CD4-positive, alpha-beta T cell treated with Interleukin-4 for 4 hours (primary cell): ENCODE measurements around the gene CSH1.
"Not testable (repeated sequence)": the region's sequence is repeated elsewhere in the genome, so short reads cannot be mapped to it uniquely, and the experiment has no call there.

Experiments
- DNase-seq: peaks from one replicate; pipeline ENCODE4 v3.0.0-alpha.2; 2020

Gene CSH1

GRCh38 chr17:63898899-63899798 is 2.8 kb upstream of the CSH1 start:
- peak; percentile 71 for DNase-seq

GRCh38 chr17:63894821-63895220 is 1.6 kb downstream of the CSH1 start:
- DNase-seq = not testable (repeated sequence)

GRCh38 chr17:63894021-63894420 is 2.4 kb downstream of the CSH1 start:
- not testable (repeated sequence) for DNase-seq

- not testable (repeated sequence) for DNase-seq
Observed at GRCh38 chr17:63892316-63893037, 3.9 kb downstream of the CSH1 start.

- peak; percentile 43 for DNase-seq
Observed at GRCh38 chr17:63889026-63889848, 7.1 kb downstream of the CSH1 start.

GRCh38 chr17:63885119-63885518 is 11.3 kb downstream of the CSH1 start:
- not testable (repeated sequence) for DNase-seq

GRCh38 chr17:63882626-63883126 is 13.7 kb downstream of the CSH1 start:
- DNase-seq = not testable (repeated sequence)

GRCh38 chr17:63881935-63882601 is 14.3 kb downstream of the CSH1 start, which contains the start of gene GH2:
Gene GH2 (minus strand): TSS chr17:63881944. CDS start chr17:63881801, 143 bp downstream.
- DNase-seq = peak; percentile 51

- DNase-seq = not testable (repeated sequence)
Observed at GRCh38 chr17:63881337-63881736, 15.0 kb downstream of the CSH1 start.

- no peak for DNase-seq
Observed at GRCh38 chr17:63880706-63881105, 15.7 kb downstream of the CSH1 start.

GRCh38 chr17:63878413-63878812 is 18.0 kb downstream of the CSH1 start:
- DNase-seq = not testable (repeated sequence)

- not testable (repeated sequence) for DNase-seq
Observed at GRCh38 chr17:63874693-63875092, 21.7 kb downstream of the CSH1 start.

- not testable (repeated sequence) for DNase-seq
Observed at GRCh38 chr17:63874061-63874626, 22.2 kb downstream of the CSH1 start.

- not testable (repeated sequence) for DNase-seq
Observed at GRCh38 chr17:63873577-63873976, 22.8 kb downstream of the CSH1 start, which contains the start of gene CSH2. Gene CSH2 (minus strand): TSS chr17:63873677. CDS start chr17:63873614, 63 bp downstream.

GRCh38 chr17:63871646-63872365 is 24.6 kb downstream of the CSH1 start:
- DNase-seq = not testable (repeated sequence)

- DNase-seq = not testable (repeated sequence)
Observed at GRCh38 chr17:63870292-63870665, 26.1 kb downstream of the CSH1 start.

- not testable (repeated sequence) for DNase-seq
Observed at GRCh38 chr17:63869491-63870291, 26.7 kb downstream of the CSH1 start.

- not testable (repeated sequence) for DNase-seq
Observed at GRCh38 chr17:63866625-63867024, 29.7 kb downstream of the CSH1 start.

GRCh38 chr17:63859257-63859656 is 37.1 kb downstream of the CSH1 start:
- no peak for DNase-seq

GRCh38 chr17:63856425-63856824 is 39.9 kb downstream of the CSH1 start:
- DNase-seq = not testable (repeated sequence)
